NCI-H1092 treated with DMSO at 0.1 percent for 48 hours (cell line): Measurements from ENCODE around the gene CDYL2.

Source experiments
- DNase-seq: peaks from one replicate; lab custom pipeline; 2025; lab: John Stamatoyannopoulos, UW

Gene CDYL2

GRCh38 chr16:80705596-80705995 lies 98.8 kb downstream of the CDYL2 start:
- no peak for DNase-seq

GRCh38 chr16:80704751-80705505 lies 99.5 kb downstream of the CDYL2 start:
- no peak for DNase-seq

GRCh38 chr16:80703131-80704071 lies 101.0 kb downstream of the CDYL2 start:
- no peak for DNase-seq

GRCh38 chr16:80702696-80703095 lies 101.7 kb downstream of the CDYL2 start:
- DNase-seq = no peak

- no peak for DNase-seq
Measured at GRCh38 chr16:80700558-80700957, 103.8 kb downstream of the CDYL2 start.

GRCh38 chr16:80695020-80695419 lies 109.4 kb downstream of the CDYL2 start:
- DNase-seq = no peak

GRCh38 chr16:80693553-80693952 lies 110.8 kb downstream of the CDYL2 start:
- no peak for DNase-seq

- no peak for DNase-seq
Measured at GRCh38 chr16:80692270-80692669, 112.1 kb downstream of the CDYL2 start.

- no peak for DNase-seq
Measured at GRCh38 chr16:80691111-80691741, 113.2 kb downstream of the CDYL2 start.

- no peak for DNase-seq
Measured at GRCh38 chr16:80689487-80689886, 114.9 kb downstream of the CDYL2 start.

- DNase-seq = no peak
Measured at GRCh38 chr16:80687606-80688005, 116.8 kb downstream of the CDYL2 start.

- no peak for DNase-seq
Measured at GRCh38 chr16:80684906-80685305, 119.5 kb downstream of the CDYL2 start.

- no peak for DNase-seq
Measured at GRCh38 chr16:80684136-80684765, 120.1 kb downstream of the CDYL2 start.

- DNase-seq = no peak
Measured at GRCh38 chr16:80683646-80684045, 120.8 kb downstream of the CDYL2 start.

GRCh38 chr16:80682421-80683070 lies 121.9 kb downstream of the CDYL2 start:
- no peak for DNase-seq

- no peak for DNase-seq
Measured at GRCh38 chr16:80681436-80681835, 123.0 kb downstream of the CDYL2 start.

- no peak for DNase-seq
Measured at GRCh38 chr16:80680839-80681238, 123.6 kb downstream of the CDYL2 start.

GRCh38 chr16:80680046-80680445 lies 124.4 kb downstream of the CDYL2 start:
- no peak for DNase-seq

- DNase-seq = no peak
Measured at GRCh38 chr16:80674884-80675283, 129.5 kb downstream of the CDYL2 start.

GRCh38 chr16:80672379-80672778 lies 132.0 kb downstream of the CDYL2 start:
- no peak for DNase-seq

- DNase-seq = no peak
Measured at GRCh38 chr16:80671281-80671849, 133.0 kb downstream of the CDYL2 start.
